ENCODE results near the gene HSD11B1.

DNA sequence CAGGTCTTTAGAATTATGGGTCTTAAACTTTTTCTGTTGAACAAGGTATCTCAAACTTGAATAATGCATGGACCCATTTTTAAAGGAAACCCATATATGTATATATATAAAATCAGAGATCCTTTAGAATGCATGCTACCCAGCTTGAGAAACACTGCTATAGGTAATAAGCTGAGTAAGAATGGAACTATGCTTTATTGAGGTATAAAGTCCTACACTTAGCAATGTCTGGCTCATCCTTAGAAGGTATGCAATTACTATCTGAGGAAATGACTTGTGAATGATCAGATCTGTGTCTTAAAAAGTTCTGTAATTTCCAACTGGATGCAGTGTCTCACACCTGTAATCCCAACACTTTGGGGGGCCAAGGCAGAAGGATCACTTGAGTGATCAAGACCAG, 62.5 kb downstream of the HSD11B1 start:
- no peak for TF ChIP-seq CTCF (IDR thresholded peaks at IDR 0.05)
- no peak for TF ChIP-seq POLR2A (IDR thresholded peaks at IDR 0.05)
- TF ChIP-seq POLR2AphosphoS5 (IDR thresholded peaks at IDR 0.05), result no peak
- no peak for TF ChIP-seq EP300 (IDR thresholded peaks at IDR 0.05)

Measured in upper lobe of left lung (tissue), 4 donors.